A549 (cell line): ENCODE results near the gene WHRN.

Source experiments
- CEBPB ChIP-seq, 2 experiments: fragments of >200 bp in 1 of 2; sonication (Bioruptor Twin) in 1 of 2; formaldehyde crosslinking in 1 of 2; IDR thresholded peaks; 2 replicates each; pipeline ENCODE4 v1.6.1; 2012 to 2016
- CHD4 ChIP-seq: fragments of 200-600 bp; sonication (generic); IDR thresholded peaks from 2 replicates; pipeline ENCODE4 v1.6.1; 2016; ENCODE audit warnings: antibody characterized with exemption, mild to moderate bottlenecking, borderline replicate concordance
- EP300 ChIP-seq, 2 experiments: fragments of >200 bp; sonication (Bioruptor Twin); formaldehyde crosslinking; IDR thresholded peaks; 2 replicates in 1 of 2; 3 replicates in 1 of 2; pipeline ENCODE4 v1.6.1; 2016 to 2017
- HOXA7 ChIP-seq: fragments of 250-450 bp; sonication (Bioruptor Pico); IDR thresholded peaks from 2 replicates; pipeline ENCODE4 v1.5.0; 2020; ENCODE audit warnings: mild to moderate bottlenecking, moderate library complexity
- MAX ChIP-seq: IDR thresholded peaks from 2 replicates; pipeline ENCODE4 v1.6.1; 2012
- MYC ChIP-seq: IDR thresholded peaks from 2 replicates; pipeline ENCODE4 v1.6.1; 2012; ENCODE audit warnings: mild to moderate bottlenecking, inconsistent platforms, low read length, improper control_type of control experiment, borderline replicate concordance
- POLR2A ChIP-seq: IDR thresholded peaks from 2 replicates; pipeline ENCODE4 v1.6.1; 2012; ENCODE audit warnings: mild to moderate bottlenecking, low read length
- RAD21 ChIP-seq, 2 experiments: fragments of >200 bp in 1 of 2; sonication (Bioruptor Twin) in 1 of 2; formaldehyde crosslinking in 1 of 2; IDR thresholded peaks in 1 of 2; conservative IDR thresholded peaks in 1 of 2; 2 replicates in 1 of 2; 3 replicates in 1 of 2; pipeline ENCODE4 v1.6.1; 2012 to 2018; ENCODE audit warnings: inconsistent platforms in 1 of 2
- TP53 ChIP-seq: fragments of 250-450 bp; sonication (Bioruptor Pico); IDR thresholded peaks from 2 replicates; pipeline ENCODE4 v1.5.0; 2021; ENCODE audit warnings: mild to moderate bottlenecking, moderate library complexity
- ZNF302 ChIP-seq: fragments of 250-450 bp; sonication (Bioruptor Pico); IDR thresholded peaks from 2 replicates; pipeline ENCODE4 v1.9.0; 2021; ENCODE audit warnings: inconsistent platforms, mild to moderate bottlenecking, moderate library complexity
- TF ChIP-seq, protein P1 (sequence below): fragments of >200 bp; sonication (Bioruptor Twin); formaldehyde crosslinking; IDR thresholded peaks from 3 replicates; pipeline ENCODE4 v1.5.1; 2016
- TF ChIP-seq, protein P2 (sequence below): fragments of 200-600 bp; sonication (generic); IDR thresholded peaks from 2 replicates; pipeline ENCODE4 v1.6.1; 2016; ENCODE audit warnings: antibody characterized with exemption, mild to moderate bottlenecking, moderate library complexity

- no peak for TF ChIP-seq EP300 (IDR thresholded peaks at IDR 0.05)
- no peak for TF ChIP-seq TP53 (CRISPR knock-in tag)
- TF ChIP-seq, protein P1, sequence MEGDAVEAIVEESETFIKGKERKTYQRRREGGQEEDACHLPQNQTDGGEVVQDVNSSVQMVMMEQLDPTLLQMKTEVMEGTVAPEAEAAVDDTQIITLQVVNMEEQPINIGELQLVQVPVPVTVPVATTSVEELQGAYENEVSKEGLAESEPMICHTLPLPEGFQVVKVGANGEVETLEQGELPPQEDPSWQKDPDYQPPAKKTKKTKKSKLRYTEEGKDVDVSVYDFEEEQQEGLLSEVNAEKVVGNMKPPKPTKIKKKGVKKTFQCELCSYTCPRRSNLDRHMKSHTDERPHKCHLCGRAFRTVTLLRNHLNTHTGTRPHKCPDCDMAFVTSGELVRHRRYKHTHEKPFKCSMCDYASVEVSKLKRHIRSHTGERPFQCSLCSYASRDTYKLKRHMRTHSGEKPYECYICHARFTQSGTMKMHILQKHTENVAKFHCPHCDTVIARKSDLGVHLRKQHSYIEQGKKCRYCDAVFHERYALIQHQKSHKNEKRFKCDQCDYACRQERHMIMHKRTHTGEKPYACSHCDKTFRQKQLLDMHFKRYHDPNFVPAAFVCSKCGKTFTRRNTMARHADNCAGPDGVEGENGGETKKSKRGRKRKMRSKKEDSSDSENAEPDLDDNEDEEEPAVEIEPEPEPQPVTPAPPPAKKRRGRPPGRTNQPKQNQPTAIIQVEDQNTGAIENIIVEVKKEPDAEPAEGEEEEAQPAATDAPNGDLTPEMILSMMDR, result no peak
- TF ChIP-seq RAD21 (conservative IDR thresholded peaks at IDR 0.05 in 1 of 2, IDR thresholded peaks at IDR 0.05 in 1 of 2), result no peak
- no peak for TF ChIP-seq HOXA7 (CRISPR knock-in tag)
- TF ChIP-seq MYC, result no peak
- no peak for TF ChIP-seq MAX
- no peak for TF ChIP-seq CEBPB (IDR thresholded peaks at IDR 0.05)
- TF ChIP-seq, protein P2, sequence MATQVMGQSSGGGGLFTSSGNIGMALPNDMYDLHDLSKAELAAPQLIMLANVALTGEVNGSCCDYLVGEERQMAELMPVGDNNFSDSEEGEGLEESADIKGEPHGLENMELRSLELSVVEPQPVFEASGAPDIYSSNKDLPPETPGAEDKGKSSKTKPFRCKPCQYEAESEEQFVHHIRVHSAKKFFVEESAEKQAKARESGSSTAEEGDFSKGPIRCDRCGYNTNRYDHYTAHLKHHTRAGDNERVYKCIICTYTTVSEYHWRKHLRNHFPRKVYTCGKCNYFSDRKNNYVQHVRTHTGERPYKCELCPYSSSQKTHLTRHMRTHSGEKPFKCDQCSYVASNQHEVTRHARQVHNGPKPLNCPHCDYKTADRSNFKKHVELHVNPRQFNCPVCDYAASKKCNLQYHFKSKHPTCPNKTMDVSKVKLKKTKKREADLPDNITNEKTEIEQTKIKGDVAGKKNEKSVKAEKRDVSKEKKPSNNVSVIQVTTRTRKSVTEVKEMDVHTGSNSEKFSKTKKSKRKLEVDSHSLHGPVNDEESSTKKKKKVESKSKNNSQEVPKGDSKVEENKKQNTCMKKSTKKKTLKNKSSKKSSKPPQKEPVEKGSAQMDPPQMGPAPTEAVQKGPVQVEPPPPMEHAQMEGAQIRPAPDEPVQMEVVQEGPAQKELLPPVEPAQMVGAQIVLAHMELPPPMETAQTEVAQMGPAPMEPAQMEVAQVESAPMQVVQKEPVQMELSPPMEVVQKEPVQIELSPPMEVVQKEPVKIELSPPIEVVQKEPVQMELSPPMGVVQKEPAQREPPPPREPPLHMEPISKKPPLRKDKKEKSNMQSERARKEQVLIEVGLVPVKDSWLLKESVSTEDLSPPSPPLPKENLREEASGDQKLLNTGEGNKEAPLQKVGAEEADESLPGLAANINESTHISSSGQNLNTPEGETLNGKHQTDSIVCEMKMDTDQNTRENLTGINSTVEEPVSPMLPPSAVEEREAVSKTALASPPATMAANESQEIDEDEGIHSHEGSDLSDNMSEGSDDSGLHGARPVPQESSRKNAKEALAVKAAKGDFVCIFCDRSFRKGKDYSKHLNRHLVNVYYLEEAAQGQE, result no peak
- no peak for TF ChIP-seq ZNF302 (CRISPR knock-in tag)
- TF ChIP-seq POLR2A, result no peak
- no peak for TF ChIP-seq CHD4
Observed at GRCh38 chr9:114473447-114473801, 31.8 kb downstream of the WHRN start.
